Caco-2 (cell line): Measurements from ENCODE around the gene MACO1. TPM values are rescaled to one million over a fixed set of nuclear protein-coding genes. Genes with fewer than 3 reads are reported as not detected.
A peak's percentile ranks its signal among the peaks of the same experiment; 100 is the strongest.

ENCODE experiments used
- BruUV-seq: library from RNA; stranded (reverse); fragments of 400-500 nt; replicated peaks from 2 replicates; lab custom pipeline; 2021; lab: Mats Ljungman, UMichigan
- CTCF ChIA-PET: fragments of 300-600 bp; sonication (Branson Sonifier 250); formaldehyde crosslinking; loops from one replicate; lab custom pipeline; 2022; ENCODE audit warnings: antibody characterized with exemption; lab: Charles Lee
- POLR2A ChIA-PET: fragments of 300-600 bp; sonication (Branson Sonifier 250); formaldehyde crosslinking; loops from one replicate; lab custom pipeline; 2022; ENCODE audit warnings: antibody characterized with exemption; lab: Charles Lee
- DNase-seq, 2 experiments: peaks; one replicate each; pipeline versions ENCODE4 v3.0.0 to v3.0.0-alpha.2; 2020 to 2022
- H3K27me3 ChIP-seq: replicated peaks from 2 replicates; pipeline ENCODE4 v1.6.0; 2011; ENCODE audit warnings: low read length; ENCODE audit not compliant: control insufficient read depth, insufficient read depth
- H3K36me3 ChIP-seq: 2 replicates; pipeline ENCODE4 v1.5.1; 2011; ENCODE audit warnings: low read length; ENCODE audit not compliant: control insufficient read depth, insufficient read depth
- H3K4me1 ChIP-seq: fragments of 250-450 bp; sonication (Bioruptor Pico); 2 replicates; pipeline ENCODE4 v1.5.1; 2020; ENCODE audit warnings: mild to moderate bottlenecking
- H3K4me3 ChIP-seq: 2 replicates; pipeline ENCODE4 v1.5.1; 2011; ENCODE audit warnings: low read depth, mild to moderate bottlenecking, control low read depth, low read length
- H3K9me3 ChIP-seq: fragments of 250-450 bp; sonication (Bioruptor Pico); 2 replicates; pipeline ENCODE4 v1.5.1; 2020; ENCODE audit warnings: mild to moderate bottlenecking, moderate library complexity
- H3K27ac Mint-ChIP-seq: one replicate; pipeline ENCODE4 v1.8.0; 2022; ENCODE audit warnings: mixed read lengths; ENCODE audit not compliant: unreplicated experiment
- H3K27me3 Mint-ChIP-seq: one replicate; pipeline ENCODE4 v1.8.0; 2022; ENCODE audit warnings: mixed read lengths; ENCODE audit not compliant: insufficient read depth, unreplicated experiment
- H3K36me3 Mint-ChIP-seq: one replicate; pipeline ENCODE4 v1.8.0; 2022; ENCODE audit warnings: mild to moderate bottlenecking, mixed read lengths; ENCODE audit not compliant: insufficient read depth, unreplicated experiment
- H3K4me1 Mint-ChIP-seq: one replicate; pipeline ENCODE4 v1.8.0; 2022; ENCODE audit warnings: low read depth, mixed read lengths; ENCODE audit not compliant: unreplicated experiment
- H3K4me3 Mint-ChIP-seq: one replicate; pipeline ENCODE4 v1.8.0; 2022; ENCODE audit warnings: mild to moderate bottlenecking, moderate library complexity, mixed read lengths; ENCODE audit not compliant: unreplicated experiment
- H3K9me3 Mint-ChIP-seq: one replicate; pipeline ENCODE4 v1.8.0; 2022; ENCODE audit warnings: mixed read lengths; ENCODE audit not compliant: unreplicated experiment
- CTCF ChIP-seq, 2 experiments: fragments of 200-600 bp in 1 of 2; IDR thresholded peaks; 1 replicate in 1 of 2; 2 replicates in 1 of 2; pipeline versions ENCODE4 v1.5.1 to v1.8.0; 2011 to 2022; ENCODE audit warnings: antibody characterized with exemption in 1 of 2, control low read depth in 1 of 2, inconsistent platforms in 1 of 2, low read depth in 1 of 2, low read length in 1 of 2, mild to moderate bottlenecking in 1 of 2, moderate library complexity in 1 of 2; ENCODE audit not compliant: insufficient read depth in 1 of 2, severe bottlenecking in 1 of 2, unreplicated experiment in 1 of 2
- intact Hi-C: fragments of 100-400 bp; cut with micrococcal nuclease; formaldehyde crosslinking; loops from one replicate; pipeline ENCODE4 v1.10.0; 2022; ENCODE audit not compliant: unreplicated experiment
- total RNA-seq: library from RNA; stranded (reverse); gene quantifications from 2 replicates; pipeline ENCODE4 v1.2.3, GENCODE V29; 2022

Gene MACO1
- total RNA-seq, 1 experiment from 2014 or later = 16.8 TPM

GRCh38 chr1:25486602-25487001 is 55.9 kb downstream of the MACO1 start:
- BruUV-seq = no TSS peak
- peaks cover 23% of the 10 kb centered on the region for H3K36me3 Mint-ChIP-seq
- H3K27ac Mint-ChIP-seq = no peak overlapping the region
- no peak overlapping the region for H3K4me3 ChIP-seq
- H3K27me3 Mint-ChIP-seq = no peaks in the 10 kb centered on the region
- H3K9me3 ChIP-seq = no peaks in the 10 kb centered on the region
- no peak for DNase-seq
- CTCF ChIA-PET = interaction anchor here (1.1 kb wide), 1 partner anchor 12 kb away, joined by 3 read pairs; no protein-coding TSS in a partner anchor
- peak in 1 of 2 experiments; percentile 27 for TF ChIP-seq CTCF (IDR thresholded peaks at IDR 0.05; ENCODE audit: insufficient read depth in 1 of 2, low read depth in 1 of 2, low read length in 1 of 2, severe bottlenecking in 1 of 2, unreplicated experiment in 1 of 2)
- intact Hi-C loops = no loop called here
- POLR2A ChIA-PET = no interaction called here
- H3K4me1 Mint-ChIP-seq = no peaks in the 10 kb centered on the region
- no peaks in the 10 kb centered on the region; the same call in none of the 2 replicates for H3K36me3 ChIP-seq
- no peaks in the 10 kb centered on the region for H3K27me3 ChIP-seq
- H3K4me3 Mint-ChIP-seq = no peak overlapping the region
- H3K9me3 Mint-ChIP-seq = no peaks in the 10 kb centered on the region
- no peaks in the 10 kb centered on the region for H3K4me1 ChIP-seq

GRCh38 chr1:25487628-25488027 is 56.9 kb downstream of the MACO1 start:
- H3K9me3 Mint-ChIP-seq = no peaks in the 10 kb centered on the region
- POLR2A ChIA-PET = no interaction called here
- H3K36me3 ChIP-seq = no peaks in the 10 kb centered on the region; the same call in none of the 2 replicates
- peaks cover 25% of the 10 kb centered on the region for H3K36me3 Mint-ChIP-seq
- intact Hi-C loops = no loop called here
- no peak for DNase-seq
- H3K4me3 Mint-ChIP-seq = no peak overlapping the region
- TF ChIP-seq CTCF (IDR thresholded peaks at IDR 0.05; ENCODE audit: insufficient read depth in 1 of 2, low read depth in 1 of 2, low read length in 1 of 2, severe bottlenecking in 1 of 2, unreplicated experiment in 1 of 2) = peak; percentile 34 to 45
- no peak overlapping the region for H3K27ac Mint-ChIP-seq
- BruUV-seq = no TSS peak
- no peak overlapping the region for H3K4me3 ChIP-seq
- H3K27me3 Mint-ChIP-seq = no peaks in the 10 kb centered on the region
- no peaks in the 10 kb centered on the region for H3K4me1 Mint-ChIP-seq
- CTCF ChIA-PET = no interaction called here
- no peaks in the 10 kb centered on the region for H3K27me3 ChIP-seq
- no peaks in the 10 kb centered on the region for H3K9me3 ChIP-seq
- no peaks in the 10 kb centered on the region for H3K4me1 ChIP-seq

GRCh38 chr1:25492323-25492722 is 61.6 kb downstream of the MACO1 start:
- ChIA-PET CTCF (no interaction called here), POLR2A (interaction anchor here (0.5 kb wide), 1 partner anchor 307 kb away, joined by 5 read pairs; no protein-coding TSS in a partner anchor)
- BruUV-seq = no TSS peak
- Histone ChIP-seq H3K4me3 (no peak overlapping the region), H3K27me3 (no peaks in the 10 kb centered on the region), H3K9me3 (no peaks in the 10 kb centered on the region), H3K36me3 (no peaks in the 10 kb centered on the region; the same call in 1 of the 2 replicates), H3K4me1 (no peaks in the 10 kb centered on the region)
- Mint-ChIP-seq H3K4me3 (no peak overlapping the region), H3K36me3 (peaks cover 25% of the 10 kb centered on the region), H3K27ac (no peak overlapping the region), H3K4me1 (no peaks in the 10 kb centered on the region), H3K27me3 (no peaks in the 10 kb centered on the region), H3K9me3 (no peaks in the 10 kb centered on the region)
- intact Hi-C loops = no loop called here
- no peak for DNase-seq
- peak in 1 of 2 experiments; percentile 7 for TF ChIP-seq CTCF (IDR thresholded peaks at IDR 0.05; ENCODE audit: insufficient read depth in 1 of 2, low read depth in 1 of 2, low read length in 1 of 2, severe bottlenecking in 1 of 2, unreplicated experiment in 1 of 2)
